Activated CD4-positive, alpha-beta memory T cell treated with anti-CD3 and anti-CD28 coated beads for 36 hours (primary cell): Measurements from ENCODE around the gene CASP8. TPM values are rescaled to one million over a fixed set of nuclear protein-coding genes. Genes with fewer than 3 reads are reported as not detected.
A peak's percentile ranks its signal among the peaks of the same experiment; 100 is the strongest.

Experiments used
- CTCF ChIA-PET: fragments of 350-600 bp; sonication (Branson Sonifier 250); formaldehyde crosslinking; loops from one replicate; lab custom pipeline; 2021; ENCODE audit warnings: antibody characterized with exemption, inconsistent platforms; lab: Charles Lee
- POLR2A ChIA-PET: fragments of 350-600 bp; sonication (Branson Sonifier 250); formaldehyde crosslinking; loops from one replicate; lab custom pipeline; 2021; ENCODE audit warnings: antibody characterized with exemption; lab: Charles Lee
- DNase-seq: peaks from one replicate; pipeline ENCODE4 v3.0.0-alpha.2; 2020
- H3K27ac Mint-ChIP-seq: one replicate; pipeline ENCODE4 v1.8.0; 2021; ENCODE audit warnings: mixed read lengths
- H3K27me3 Mint-ChIP-seq: one replicate; pipeline ENCODE4 v1.8.0; 2021; ENCODE audit warnings: mixed read lengths
- H3K36me3 Mint-ChIP-seq: one replicate; pipeline ENCODE4 v1.8.0; 2021; ENCODE audit warnings: mixed read lengths
- H3K4me1 Mint-ChIP-seq: one replicate; pipeline ENCODE4 v1.8.0; 2021; ENCODE audit warnings: low read depth, mixed read lengths
- H3K4me3 Mint-ChIP-seq: one replicate; pipeline ENCODE4 v1.8.0; 2021; ENCODE audit warnings: mild to moderate bottlenecking, mixed read lengths
- H3K9me3 Mint-ChIP-seq: one replicate; pipeline ENCODE4 v1.8.0; 2021; ENCODE audit warnings: mixed read lengths
- intact Hi-C: fragments of 100-400 bp; cut with micrococcal nuclease; formaldehyde crosslinking; loops from one replicate; pipeline ENCODE4 v1.15.1; 2023
- total RNA-seq, 2 experiments: library from RNA; stranded (reverse); gene quantifications; one replicate each; pipeline ENCODE4 v1.2.3, GENCODE V29; 2021

CASP8 gene
- total RNA-seq, 2 experiments from 2014 or later, result 55.9 to 56.3 TPM

- POLR2A ChIA-PET, result no interaction called here
- intact Hi-C loops, result no loop called here
- CTCF ChIA-PET, result no interaction called here
- Mint-ChIP-seq H3K27me3 (no peaks in the 10 kb centered on the region), H3K4me1 (peaks cover 48% of the 10 kb centered on the region), H3K4me3 (no peak overlapping the region), H3K27ac (no peak overlapping the region), H3K9me3 (peaks cover 6% of the 10 kb centered on the region), H3K36me3 (peaks cover 32% of the 10 kb centered on the region)
- DNase-seq, result no peak
Measured at GRCh38 chr2:201244829-201245228, 15.5 kb upstream of the CASP8 start.

GRCh38 chr2:201246280-201246679 is 14.1 kb upstream of the CASP8 start:
- DNase-seq, result no peak
- Mint-ChIP-seq H3K4me3 (no peak overlapping the region), H3K27me3 (no peaks in the 10 kb centered on the region), H3K36me3 (peaks cover 29% of the 10 kb centered on the region), H3K9me3 (peaks cover 8% of the 10 kb centered on the region), H3K27ac (no peak overlapping the region), H3K4me1 (peaks cover 49% of the 10 kb centered on the region)
- intact Hi-C loops, result no loop called here
- ChIA-PET POLR2A (no interaction called here), CTCF (interaction anchor here (0.7 to 1.6 kb wide), 2 partner anchors 13 to 603 kb away, joined by 3 to 7 read pairs; no protein-coding TSS in a partner anchor)

DNA sequence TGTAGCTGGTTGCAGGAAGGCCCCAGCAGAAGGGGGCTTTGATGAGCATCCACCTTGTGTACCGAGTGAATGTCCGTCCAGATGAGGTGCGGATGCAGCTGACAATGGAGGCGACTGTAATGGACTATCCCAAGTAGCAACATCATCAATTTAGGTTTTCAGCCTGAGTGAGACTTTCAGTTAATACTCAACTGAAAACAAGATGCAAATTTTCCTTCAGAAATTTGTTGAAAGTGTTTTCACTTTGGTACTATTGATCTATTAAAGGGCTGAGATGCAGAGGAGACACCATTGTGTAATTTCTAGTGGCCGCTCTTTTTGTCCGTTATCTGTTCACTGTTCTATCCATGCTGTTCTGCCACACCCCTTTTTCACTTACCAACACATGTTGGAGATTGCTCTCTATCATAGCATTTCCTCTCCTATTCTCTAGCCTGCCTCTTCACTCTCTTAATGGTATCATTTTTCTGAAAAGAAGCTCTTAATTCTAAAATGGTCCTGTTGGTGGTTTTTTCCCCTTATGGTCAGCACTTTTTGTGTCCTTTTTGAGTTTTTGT is 12.0 kb upstream of the CASP8 start:
- no peaks in the 10 kb centered on the region for H3K27me3 Mint-ChIP-seq
- H3K4me3 Mint-ChIP-seq, result no peak overlapping the region
- no peak overlapping the region for H3K27ac Mint-ChIP-seq
- POLR2A ChIA-PET, result interaction anchor here (0.7 to 1.1 kb wide), 2 partner anchors 11 to 132 kb away, joined by 3 to 4 read pairs; partner anchors contain the start of gene CFLAR
- no peak for DNase-seq
- intact Hi-C loops, result no loop called here
- peaks cover 5% of the 10 kb centered on the region for H3K9me3 Mint-ChIP-seq
- CTCF ChIA-PET, result no interaction called here
- H3K4me1 Mint-ChIP-seq, result peaks cover 53% of the 10 kb centered on the region
- peaks cover 28% of the 10 kb centered on the region for H3K36me3 Mint-ChIP-seq

DNA sequence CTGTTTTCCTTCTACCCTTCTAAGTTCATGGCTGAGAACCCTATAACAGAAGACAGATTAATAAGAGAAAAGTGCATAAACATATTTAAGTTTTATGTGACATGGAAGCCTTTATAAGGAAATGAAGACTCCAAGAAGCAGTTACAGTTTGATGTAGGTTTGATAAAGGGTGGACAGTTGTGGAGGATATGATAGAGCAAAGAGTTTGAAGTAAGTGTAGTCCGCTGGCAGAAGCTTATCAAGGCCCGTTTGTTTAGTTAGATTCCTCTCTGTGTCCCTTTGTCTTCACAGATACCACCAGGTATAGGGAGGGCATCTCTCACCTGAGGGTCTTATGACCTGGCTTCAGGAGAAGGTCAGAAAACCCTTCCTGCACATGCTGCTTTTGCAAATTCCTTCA is 10.4 kb upstream of the CASP8 start:
- DNase-seq, result no peak
- intact Hi-C loops, result loop anchor here (10.0 kb wide), 1 partner anchor 545 kb away; no protein-coding TSS in a partner anchor
- CTCF ChIA-PET, result interaction anchor here (0.5 kb wide), 1 partner anchor 103 kb away, joined by 3 read pairs; no protein-coding TSS in a partner anchor
- Mint-ChIP-seq H3K27ac (no peak overlapping the region), H3K4me3 (no peak overlapping the region), H3K4me1 (peaks cover 62% of the 10 kb centered on the region), H3K9me3 (peaks cover 5% of the 10 kb centered on the region), H3K27me3 (no peaks in the 10 kb centered on the region), H3K36me3 (peaks cover 34% of the 10 kb centered on the region)
- POLR2A ChIA-PET, result no interaction called here

DNA sequence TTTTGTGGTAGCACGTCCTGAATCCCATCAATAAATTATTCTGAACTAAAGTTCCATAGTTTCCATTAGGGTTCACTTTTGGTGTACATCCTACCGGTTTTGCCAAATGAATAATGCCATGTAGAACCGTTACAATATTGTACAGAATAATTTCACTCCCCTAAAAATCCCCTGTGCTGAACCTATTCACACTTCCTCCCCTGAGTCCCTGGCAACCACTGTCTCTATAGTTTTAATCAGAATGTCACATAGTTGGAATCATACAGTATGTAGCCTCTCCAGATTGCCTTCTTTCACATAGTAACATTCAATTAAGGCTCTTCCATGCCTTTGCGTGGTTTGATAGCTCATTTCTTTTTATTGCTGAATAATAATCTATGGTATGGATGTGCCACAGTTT is 9.6 kb upstream of the CASP8 start:
- H3K36me3 Mint-ChIP-seq, result peaks cover 35% of the 10 kb centered on the region
- intact Hi-C loops, result loop anchor here (10.0 kb wide), 1 partner anchor 546 kb away; no protein-coding TSS in a partner anchor
- no peak overlapping the region for H3K4me3 Mint-ChIP-seq
- DNase-seq, result no peak
- ChIA-PET CTCF (interaction anchor here (1.1 to 3.0 kb wide), 3 partner anchors 18 to 113 kb away, joined by 3 to 13 read pairs (median 4); partner anchors contain the start of gene CASP10), POLR2A (no interaction called here)
- H3K9me3 Mint-ChIP-seq, result peaks cover 5% of the 10 kb centered on the region
- no peaks in the 10 kb centered on the region for H3K27me3 Mint-ChIP-seq
- peaks cover 69% of the 10 kb centered on the region for H3K4me1 Mint-ChIP-seq
- no peak overlapping the region for H3K27ac Mint-ChIP-seq

DNA sequence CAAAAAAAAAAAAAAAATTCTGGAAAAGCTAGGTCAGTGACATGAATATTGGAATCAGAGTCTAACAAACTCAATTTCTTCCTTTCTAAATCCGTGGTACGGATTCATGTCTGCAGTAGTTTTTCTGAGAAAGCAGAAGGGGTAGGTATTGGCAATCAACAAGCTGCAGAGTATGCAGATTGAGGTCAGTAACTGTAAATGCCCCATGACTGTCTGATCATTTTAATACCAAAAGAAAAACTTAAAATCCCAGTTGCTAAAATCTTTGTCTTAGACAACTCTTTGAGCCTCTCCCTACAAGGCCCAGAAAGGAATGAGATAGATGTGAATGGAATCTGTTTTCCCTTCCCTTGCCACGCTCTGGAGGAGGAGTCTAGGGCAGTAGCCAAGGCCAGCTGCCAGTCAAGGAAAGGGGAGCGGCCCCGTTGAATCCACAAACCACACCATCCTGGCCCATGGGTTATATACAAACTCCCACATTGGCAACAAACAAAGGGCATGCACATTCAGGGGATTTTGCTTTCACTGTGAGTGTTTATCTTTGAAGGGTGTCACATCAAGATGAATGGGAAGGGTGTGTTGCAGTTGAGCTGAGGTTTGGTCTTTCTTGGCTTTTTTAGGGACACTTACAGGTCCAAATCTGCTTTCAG is 6.1 kb upstream of the CASP8 start:
- ChIA-PET POLR2A (interaction anchor here (1.3 to 2.4 kb wide), 3 partner anchors 9 to 127 kb away, joined by 3 to 16 read pairs (median 13); no protein-coding TSS in a partner anchor), CTCF (interaction anchor here (0.9 to 2.3 kb wide), 4 partner anchors 8 to 22 kb away, joined by 3 to 9 read pairs (median 7); no protein-coding TSS in a partner anchor)
- DNase-seq, result peak; percentile 54
- H3K4me1 Mint-ChIP-seq, result peaks cover 79% of the 10 kb centered on the region
- intact Hi-C loops, result loop anchor here (10.0 kb wide), 1 partner anchor 549 kb away; no protein-coding TSS in a partner anchor
- peaks cover 5% of the 10 kb centered on the region for H3K9me3 Mint-ChIP-seq
- H3K27me3 Mint-ChIP-seq, result no peaks in the 10 kb centered on the region
- peak overlapping the region; percentile 73 for H3K27ac Mint-ChIP-seq
- H3K4me3 Mint-ChIP-seq, result no peak overlapping the region
- H3K36me3 Mint-ChIP-seq, result peaks cover 36% of the 10 kb centered on the region

DNA sequence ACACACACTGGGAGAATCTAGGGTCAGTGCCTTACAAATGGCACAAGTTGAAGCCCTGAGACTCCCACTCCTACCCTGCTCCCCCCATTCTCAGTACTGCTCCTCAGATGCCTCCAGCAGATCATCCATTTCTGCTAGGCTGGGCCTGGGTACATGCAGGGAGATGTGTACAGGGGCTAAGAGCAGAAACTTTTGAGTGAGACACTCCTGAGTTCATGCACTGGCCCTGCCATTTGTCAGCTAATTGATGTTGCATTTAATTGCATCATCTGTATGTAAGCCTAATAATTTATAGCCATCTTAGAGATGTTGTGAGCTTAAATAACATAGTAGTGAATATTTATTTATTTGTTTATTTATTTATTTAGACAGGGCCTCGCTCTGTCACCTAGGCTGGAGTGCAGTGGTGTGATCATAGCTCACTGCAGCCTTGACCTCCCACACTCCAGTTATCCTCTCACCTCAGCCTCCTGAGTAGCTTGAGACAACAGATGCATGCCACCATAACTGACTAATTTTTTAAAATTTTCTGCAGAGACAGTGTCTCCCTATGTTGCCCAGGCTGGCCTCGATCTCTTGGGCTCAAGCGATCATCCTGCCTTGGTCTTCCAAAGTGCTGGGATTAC is 4.8 kb upstream of the CASP8 start:
- no peak for DNase-seq
- POLR2A ChIA-PET, result no interaction called here
- Mint-ChIP-seq H3K4me3 (no peak overlapping the region), H3K4me1 (peaks cover 76% of the 10 kb centered on the region), H3K27me3 (no peaks in the 10 kb centered on the region), H3K27ac (peak overlapping the region; percentile 73), H3K9me3 (peaks cover 5% of the 10 kb centered on the region), H3K36me3 (peaks cover 30% of the 10 kb centered on the region)
- intact Hi-C loops, result loop anchor here (10.0 kb wide), 1 partner anchor 551 kb away; no protein-coding TSS in a partner anchor
- CTCF ChIA-PET, result interaction anchor here (3.4 kb wide), 1 partner anchor 22 kb away, joined by 30 read pairs; no protein-coding TSS in a partner anchor

DNA sequence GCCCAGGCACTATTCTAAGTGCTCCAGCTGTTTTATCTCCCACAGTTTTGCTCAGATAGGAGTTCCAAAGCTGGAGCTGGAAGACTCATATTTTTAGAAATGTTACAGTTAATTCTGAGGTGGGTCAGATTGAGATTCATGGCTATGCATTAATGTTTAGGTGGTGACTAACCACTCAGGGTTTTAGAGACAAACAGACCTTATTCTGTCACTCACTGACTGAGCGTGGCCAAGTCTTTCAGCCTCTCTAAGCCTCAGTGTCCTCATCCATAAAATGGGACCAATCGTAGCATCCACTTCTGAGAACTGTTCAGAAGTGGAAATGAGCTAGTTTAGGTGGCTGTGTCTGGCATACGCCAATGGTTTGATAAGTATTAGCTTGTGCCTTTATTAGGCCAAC is 4.3 kb upstream of the CASP8 start:
- Mint-ChIP-seq H3K27ac (peak overlapping the region; percentile 98), H3K9me3 (peaks cover 2% of the 10 kb centered on the region), H3K4me1 (peaks cover 71% of the 10 kb centered on the region), H3K36me3 (peaks cover 28% of the 10 kb centered on the region), H3K27me3 (no peaks in the 10 kb centered on the region), H3K4me3 (no peak overlapping the region)
- intact Hi-C loops, result loop anchor here (10.0 kb wide), 1 partner anchor 551 kb away; no protein-coding TSS in a partner anchor
- no peak for DNase-seq
- ChIA-PET POLR2A (interaction anchor here (1.4 to 9.8 kb wide), 2 partner anchors 14 to 23 kb away, joined by 4 to 96 read pairs; no protein-coding TSS in a partner anchor), CTCF (interaction anchor here (1.8 to 3.4 kb wide), 2 partner anchors 19 to 23 kb away, joined by 7 to 30 read pairs; no protein-coding TSS in a partner anchor)

DNA sequence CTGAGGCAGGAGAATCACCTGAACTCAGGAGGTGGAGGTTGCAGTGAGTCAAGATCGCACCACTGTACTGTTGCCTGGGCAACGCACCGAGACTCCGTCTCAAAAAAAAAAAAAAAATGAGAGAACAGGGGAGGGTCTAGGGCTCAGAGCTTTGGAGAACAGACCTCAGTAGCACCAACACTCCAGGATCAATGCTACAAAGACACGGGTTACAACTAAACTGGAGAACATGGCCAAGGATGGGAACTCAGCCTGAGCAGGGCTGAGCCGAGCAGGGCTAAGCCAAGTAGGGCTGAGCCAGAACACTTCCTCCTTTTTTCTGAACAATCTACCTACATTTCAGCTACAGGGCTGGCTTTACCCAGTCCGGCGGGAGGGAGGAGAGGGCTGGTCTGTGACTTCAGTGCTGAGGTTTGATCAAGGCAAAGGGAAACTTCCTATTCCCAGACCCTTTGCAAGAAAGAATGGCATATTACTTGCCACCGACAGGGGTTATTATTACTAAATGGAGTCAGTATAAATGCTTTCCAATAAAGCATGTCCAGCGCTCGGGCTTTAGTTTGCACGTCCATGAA is 2.9 kb upstream of the CASP8 start:
- peak overlapping the region; percentile 85 for H3K4me3 Mint-ChIP-seq
- CTCF ChIA-PET, result interaction anchor here (1.8 to 3.4 kb wide), 2 partner anchors 20 to 24 kb away, joined by 7 to 30 read pairs; no protein-coding TSS in a partner anchor
- H3K4me1 Mint-ChIP-seq, result peaks cover 67% of the 10 kb centered on the region
- H3K27ac Mint-ChIP-seq, result peak overlapping the region; percentile 98
- intact Hi-C loops, result loop anchor here (10.0 kb wide), 1 partner anchor 553 kb away; no protein-coding TSS in a partner anchor
- no peaks in the 10 kb centered on the region for H3K27me3 Mint-ChIP-seq
- peak; percentile 64 for DNase-seq
- H3K9me3 Mint-ChIP-seq, result peaks cover under 1% of the 10 kb centered on the region
- peaks cover 29% of the 10 kb centered on the region for H3K36me3 Mint-ChIP-seq
- POLR2A ChIA-PET, result interaction anchor here (0.6 to 9.8 kb wide), 4 partner anchors 8 to 24 kb away, joined by 3 to 96 read pairs (median 4); no protein-coding TSS in a partner anchor

DNA sequence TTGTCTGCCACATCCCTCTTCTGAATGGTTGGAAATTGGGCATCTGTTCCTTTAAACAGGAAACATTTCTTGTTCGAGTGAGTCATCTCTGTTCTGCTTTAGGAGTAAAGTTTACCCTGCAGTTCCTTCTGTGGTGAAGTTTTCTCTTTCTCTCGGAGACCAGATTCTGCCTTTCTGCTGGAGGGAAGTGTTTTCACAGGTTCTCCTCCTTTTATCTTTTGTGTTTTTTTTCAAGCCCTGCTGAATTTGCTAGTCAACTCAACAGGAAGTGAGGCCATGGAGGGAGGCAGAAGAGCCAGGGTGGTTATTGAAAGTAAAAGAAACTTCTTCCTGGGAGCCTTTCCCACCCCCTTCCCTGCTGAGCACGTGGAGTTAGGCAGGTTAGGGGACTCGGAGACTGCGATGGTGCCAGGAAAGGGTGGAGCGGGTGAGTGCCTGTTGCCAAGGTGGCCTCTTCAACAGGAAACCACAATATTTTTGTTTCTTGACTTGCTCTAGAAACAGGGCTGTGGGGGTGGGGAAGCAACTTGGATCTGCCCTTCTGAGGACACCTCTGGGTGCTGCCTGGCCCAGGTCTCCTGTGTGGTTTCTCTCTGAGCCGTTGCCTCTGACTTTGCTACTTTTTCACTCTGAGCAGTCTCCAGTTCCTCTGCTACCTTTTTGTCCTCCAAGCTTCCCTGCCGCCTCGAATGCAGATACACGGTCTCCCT is 2.2 kb upstream of the CASP8 start:
- ChIA-PET CTCF (interaction anchor here (1.8 to 3.4 kb wide), 2 partner anchors 21 to 25 kb away, joined by 7 to 30 read pairs; no protein-coding TSS in a partner anchor), POLR2A (interaction anchor here (0.6 to 9.8 kb wide), 3 partner anchors 7 to 75 kb away, joined by 3 to 96 read pairs (median 3); partner anchors contain the start of gene CASP10)
- Mint-ChIP-seq H3K4me3 (peak overlapping the region; percentile 85), H3K27ac (peak overlapping the region; percentile 98), H3K4me1 (peaks cover 66% of the 10 kb centered on the region), H3K27me3 (no peaks in the 10 kb centered on the region), H3K9me3 (no peaks in the 10 kb centered on the region), H3K36me3 (peaks cover 30% of the 10 kb centered on the region)
- intact Hi-C loops, result loop anchor here (1.0 to 10.0 kb wide), 8 partner anchors 22 to 553 kb away; partner anchors contain the start of genes CASP10, NIF3L1, PPIL3 and STRADB
- peak; percentile 96 for DNase-seq
